ENCODE data around the gene NPC1. TPM values are rescaled to one million over a fixed set of nuclear protein-coding genes. Genes with fewer than 3 reads are reported as not detected.

NPC1 gene
- total RNA-seq, 1 experiment from 2014 or later = 39.6 TPM

GRCh38 chr18:23503038-23503962 lies 83.0 kb downstream of the NPC1 start, which contains the start of gene RMC1:
Gene RMC1 (plus strand): TSS chr18:23503511. CDS start chr18:23503619, 108 bp downstream.
- no TSS peak for BruUV-seq (replicated peaks)
- Histone ChIP-seq H3K79me2 (ENCODE audit: low read depth) (peaks cover 20% of the 10 kb centered on the region), H3K4me1 (replicated peaks; ENCODE audit: insufficient read depth) (peaks cover 13% of the 10 kb centered on the region), H3K4me3 (peak within 1 kb of the TSS; percentile 77), H3K9me3 (ENCODE audit: insufficient read depth, low read depth) (no peaks in the 10 kb centered on the region), H2AFZ (peak within 1 kb of the TSS; percentile 88), H3K27me3 (ENCODE audit: insufficient read depth, low read depth) (no peaks in the 10 kb centered on the region), H3K36me3 (ENCODE audit: low read depth) (no peaks in the 10 kb centered on the region), H3K27ac (peak within 1 kb of the TSS; percentile 64), H3F3A (ENCODE audit: insufficient read depth, low read depth) (no peaks in the 10 kb centered on the region), H3K9me2 (ENCODE audit: insufficient read depth) (no peaks in the 10 kb centered on the region), H4K20me1 (ENCODE audit: insufficient read depth) (peaks cover 4% of the 10 kb centered on the region; the same call in 1 of the 2 replicates), H3K4me2 (peak within 1 kb of the TSS; percentile 81)
- intact Hi-C loops (cut with micrococcal nuclease; ENCODE audit: unreplicated experiment) = loop anchor here (5.0 to 10.0 kb wide), 4 partner anchors 81 to 688 kb away; no protein-coding TSS in a partner anchor
- CTCF ChIA-PET = no interaction called here
- POLR2A ChIA-PET (ENCODE audit: unreplicated experiment) = interaction anchor here (0.6 kb wide), 1 partner anchor 714 kb away, joined by 3 read pairs; no protein-coding TSS in a partner anchor
- no peak for TF ChIP-seq CTCF (conservative IDR thresholded peaks at IDR 0.05)
- no peak for TF ChIP-seq EZH2 (IDR thresholded peaks at IDR 0.05; ENCODE audit: low read depth)
- DNase-seq = peak; percentile 73 to 93

- Histone ChIP-seq H3K4me2 (peak overlapping the region; percentile 81), H2AFZ (peak overlapping the region; percentile 84), H3F3A (ENCODE audit: insufficient read depth, low read depth) (no peaks in the 10 kb centered on the region), H3K4me1 (replicated peaks; ENCODE audit: insufficient read depth) (peaks cover 13% of the 10 kb centered on the region), H3K9me2 (ENCODE audit: insufficient read depth) (no peaks in the 10 kb centered on the region), H3K27me3 (ENCODE audit: insufficient read depth, low read depth) (no peaks in the 10 kb centered on the region), H3K79me2 (ENCODE audit: low read depth) (peaks cover 20% of the 10 kb centered on the region), H3K9me3 (ENCODE audit: insufficient read depth, low read depth) (no peaks in the 10 kb centered on the region), H3K27ac (peak overlapping the region; percentile 64), H3K36me3 (ENCODE audit: low read depth) (no peaks in the 10 kb centered on the region), H4K20me1 (ENCODE audit: insufficient read depth) (peaks cover 4% of the 10 kb centered on the region; the same call in 1 of the 2 replicates), H3K4me3 (peak overlapping the region; percentile 77)
- intact Hi-C loops (cut with micrococcal nuclease; ENCODE audit: unreplicated experiment) = loop anchor here (5.0 to 10.0 kb wide), 4 partner anchors 80 to 688 kb away; no protein-coding TSS in a partner anchor
- peak; percentile 26; the same call in 1 of the 2 replicates for TF ChIP-seq CTCF (conservative IDR thresholded peaks at IDR 0.05)
- no peak for TF ChIP-seq EZH2 (IDR thresholded peaks at IDR 0.05; ENCODE audit: low read depth)
- ChIA-PET POLR2A (ENCODE audit: unreplicated experiment) (no interaction called here), CTCF (no interaction called here)
- DNase-seq = no peak
- BruUV-seq (replicated peaks) = TSS peak; percentile 94
Observed at GRCh38 chr18:23502516-23503037, 83.7 kb downstream of the NPC1 start.

GRCh38 chr18:23501626-23502025 lies 84.7 kb downstream of the NPC1 start:
- DNase-seq = no peak
- H3K4me3 ChIP-seq = no peak overlapping the region
- TF ChIP-seq CTCF (conservative IDR thresholded peaks at IDR 0.05) (no peak), EZH2 (IDR thresholded peaks at IDR 0.05; ENCODE audit: low read depth) (no peak)
- no peaks in the 10 kb centered on the region for H3F3A ChIP-seq (ENCODE audit: insufficient read depth, low read depth)
- ChIA-PET CTCF (no interaction called here), POLR2A (ENCODE audit: unreplicated experiment) (interaction anchor here (0.8 kb wide), 1 partner anchor 25 kb away, joined by 5 read pairs; no protein-coding TSS in a partner anchor)
- H3K4me2 ChIP-seq = no peak overlapping the region
- H3K36me3 ChIP-seq (ENCODE audit: low read depth) = no peaks in the 10 kb centered on the region
- H3K27ac ChIP-seq = no peak overlapping the region
- intact Hi-C loops (cut with micrococcal nuclease; ENCODE audit: unreplicated experiment) = loop anchor here (5.0 to 10.0 kb wide), 4 partner anchors 79 to 687 kb away; no protein-coding TSS in a partner anchor
- H3K4me1 ChIP-seq (replicated peaks; ENCODE audit: insufficient read depth) = peaks cover 13% of the 10 kb centered on the region
- no peaks in the 10 kb centered on the region for H3K27me3 ChIP-seq (ENCODE audit: insufficient read depth, low read depth)
- H3K9me3 ChIP-seq (ENCODE audit: insufficient read depth, low read depth) = no peaks in the 10 kb centered on the region
- no peaks in the 10 kb centered on the region for H3K9me2 ChIP-seq (ENCODE audit: insufficient read depth)
- H2AFZ ChIP-seq = no peak overlapping the region
- peaks cover 20% of the 10 kb centered on the region for H3K79me2 ChIP-seq (ENCODE audit: low read depth)
- H4K20me1 ChIP-seq (ENCODE audit: insufficient read depth) = peaks cover 4% of the 10 kb centered on the region; the same call in 1 of the 2 replicates
- BruUV-seq (replicated peaks) = no TSS peak

All from PC-9 (cell line).